ENCODE measurements around the gene AGR2.
"Not testable (repeated sequence)": the region's sequence is repeated elsewhere in the genome, so short reads cannot be mapped to it uniquely, and the experiment has no call there.

The AGR2 gene

DNA sequence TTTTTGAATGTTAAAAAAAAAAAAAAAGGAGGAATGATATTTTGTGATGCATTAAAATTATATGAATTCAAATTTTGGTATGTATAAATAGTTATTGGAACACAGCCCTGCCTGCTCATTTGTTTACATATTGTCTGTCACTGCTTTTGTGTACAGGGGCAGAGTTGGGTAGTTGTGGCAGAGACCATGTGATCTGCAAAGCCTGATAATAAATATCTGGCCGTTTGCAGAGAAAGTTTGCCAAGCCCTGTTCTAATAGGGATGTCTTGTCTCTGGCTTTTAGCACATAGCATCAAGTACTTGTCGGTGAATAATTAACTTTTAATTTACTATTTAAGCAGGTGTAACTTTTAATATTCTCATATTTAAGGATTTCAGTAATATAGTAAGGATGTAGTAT lies 31.5 kb downstream of the AGR2 start:
- no peak for DNase-seq

DNA sequence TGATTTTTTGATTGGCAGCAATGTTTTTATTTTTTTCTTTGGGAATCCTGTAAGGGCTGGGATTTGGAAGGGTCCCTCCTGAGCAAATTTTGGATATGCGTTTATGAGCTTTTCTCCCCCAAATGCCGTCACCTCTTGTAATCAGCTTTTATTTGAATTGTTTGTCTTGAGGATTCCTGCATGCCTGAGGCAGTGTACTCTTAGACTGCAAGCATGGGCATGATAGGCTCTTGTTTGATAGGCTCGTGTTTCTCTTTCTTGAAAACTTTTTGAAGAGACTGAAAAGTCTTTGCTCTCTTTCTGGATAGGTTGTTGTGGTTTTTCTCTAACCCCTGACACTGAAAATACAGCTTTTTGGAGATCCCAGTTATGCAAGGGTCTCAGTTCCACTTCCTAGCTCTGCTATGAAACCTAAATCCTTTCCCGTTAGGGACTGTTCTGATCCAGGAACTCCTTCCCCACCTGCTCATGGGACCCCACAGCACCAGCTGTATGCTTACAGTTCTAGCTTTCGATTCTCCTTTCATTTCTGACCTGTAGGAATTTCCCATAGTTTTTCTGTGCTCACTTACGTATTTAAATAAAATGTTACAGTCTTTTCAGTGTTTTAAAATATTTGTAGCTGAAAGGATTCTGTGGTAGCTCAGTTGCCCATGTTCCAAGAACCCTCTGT lies 34.0 kb downstream of the AGR2 start:
- DNase-seq = no peak

DNA sequence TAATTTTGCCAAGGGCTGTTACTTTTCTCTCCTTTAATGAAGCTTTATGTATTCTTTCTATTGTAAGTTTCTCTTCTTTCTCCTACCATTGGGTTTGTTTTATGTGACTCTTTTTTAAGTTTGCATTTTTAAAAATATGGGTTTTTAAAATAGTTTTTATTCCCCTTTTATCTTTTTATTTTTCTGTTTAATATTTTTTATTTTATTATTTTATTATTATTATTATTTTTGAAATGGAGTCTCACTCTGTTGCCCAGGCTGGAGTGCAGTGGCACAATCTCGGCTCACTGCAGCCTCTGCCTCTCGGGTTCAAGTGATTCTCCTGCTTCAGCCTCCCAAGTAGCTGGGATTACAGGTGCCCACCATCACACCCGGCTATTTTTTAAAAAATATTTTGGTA lies 34.8 kb downstream of the AGR2 start:
- not testable (repeated sequence) for DNase-seq

DNA sequence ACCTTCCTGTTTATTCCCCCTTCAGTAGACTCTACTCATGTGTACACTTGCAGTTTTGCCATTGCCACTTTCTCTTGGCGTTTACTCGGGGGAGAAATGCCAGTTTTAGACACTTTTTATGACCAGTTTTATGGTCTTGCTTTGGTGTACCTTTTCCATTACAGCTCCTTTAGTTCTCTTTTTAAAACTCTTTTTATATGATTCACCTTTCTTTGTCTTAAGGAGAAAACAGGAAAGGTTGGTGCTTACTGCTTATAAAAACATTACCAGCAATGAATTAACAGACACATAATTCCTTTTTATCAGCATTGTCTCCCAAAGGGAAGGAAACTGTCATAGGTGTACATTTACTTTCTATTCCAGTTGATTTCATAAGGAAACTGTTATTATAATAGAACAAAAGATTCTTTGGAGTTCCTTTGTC lies 39.4 kb downstream of the AGR2 start:
- no peak for DNase-seq

DNA sequence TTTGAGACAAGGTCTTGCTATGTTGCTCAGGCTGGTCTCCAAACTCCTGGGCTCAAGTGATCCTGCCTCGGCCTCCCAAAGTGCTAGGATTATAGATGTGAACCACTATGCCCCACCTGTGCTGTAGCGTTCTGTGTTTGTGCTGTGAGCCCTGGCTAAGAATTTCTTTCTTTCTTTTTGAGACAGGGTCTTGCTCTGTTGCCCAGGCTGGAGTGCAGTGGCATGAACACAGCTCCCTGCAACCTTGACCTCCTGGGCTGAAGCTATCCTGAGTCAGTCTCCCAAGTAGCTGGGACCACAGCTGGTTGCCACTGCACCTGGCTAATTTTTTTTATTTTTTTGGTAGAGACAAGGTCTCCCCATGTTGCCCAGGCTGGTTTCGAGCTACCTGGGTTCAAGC lies 39.9 kb downstream of the AGR2 start:
- no peak for DNase-seq

DNA sequence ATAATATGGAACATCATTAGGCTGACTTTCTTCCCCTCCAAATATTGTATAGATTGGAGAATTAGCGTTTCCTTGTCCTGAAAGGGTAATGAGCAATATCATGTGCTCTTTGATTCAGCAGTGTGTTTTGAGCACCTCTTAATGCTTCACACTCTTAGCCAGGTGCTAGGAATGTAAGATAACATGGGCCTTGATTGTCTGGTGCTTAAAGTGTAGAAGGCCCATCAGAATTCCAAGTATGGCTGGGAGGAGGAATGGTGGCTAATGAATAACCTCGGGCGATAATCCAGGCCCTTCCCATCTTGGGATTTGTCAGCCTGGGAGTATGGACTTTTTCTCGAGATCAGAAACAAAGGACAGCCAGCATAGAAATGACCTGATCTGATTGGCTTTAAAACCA lies 42.6 kb downstream of the AGR2 start:
- no peak for DNase-seq

DNA sequence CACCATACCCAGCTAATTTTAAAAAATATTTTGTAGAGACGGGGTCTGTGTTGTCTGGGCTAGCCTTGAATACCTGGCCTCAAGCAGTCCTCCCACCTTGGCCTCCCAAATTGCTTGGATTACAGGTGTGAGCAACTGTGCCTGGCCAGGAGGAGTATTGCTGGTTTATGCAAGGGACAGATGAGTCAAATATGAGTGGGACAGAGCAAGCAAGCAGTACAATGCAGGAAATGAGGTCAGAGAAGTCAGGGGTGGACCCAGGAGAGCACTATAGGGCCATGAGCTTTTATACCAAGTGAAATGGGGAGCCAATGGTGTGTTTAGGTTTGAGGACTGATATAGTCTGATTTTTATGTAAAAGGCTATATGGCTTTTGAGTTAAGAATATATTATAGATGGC lies 45.0 kb downstream of the AGR2 start:
- no peak for DNase-seq

DNA sequence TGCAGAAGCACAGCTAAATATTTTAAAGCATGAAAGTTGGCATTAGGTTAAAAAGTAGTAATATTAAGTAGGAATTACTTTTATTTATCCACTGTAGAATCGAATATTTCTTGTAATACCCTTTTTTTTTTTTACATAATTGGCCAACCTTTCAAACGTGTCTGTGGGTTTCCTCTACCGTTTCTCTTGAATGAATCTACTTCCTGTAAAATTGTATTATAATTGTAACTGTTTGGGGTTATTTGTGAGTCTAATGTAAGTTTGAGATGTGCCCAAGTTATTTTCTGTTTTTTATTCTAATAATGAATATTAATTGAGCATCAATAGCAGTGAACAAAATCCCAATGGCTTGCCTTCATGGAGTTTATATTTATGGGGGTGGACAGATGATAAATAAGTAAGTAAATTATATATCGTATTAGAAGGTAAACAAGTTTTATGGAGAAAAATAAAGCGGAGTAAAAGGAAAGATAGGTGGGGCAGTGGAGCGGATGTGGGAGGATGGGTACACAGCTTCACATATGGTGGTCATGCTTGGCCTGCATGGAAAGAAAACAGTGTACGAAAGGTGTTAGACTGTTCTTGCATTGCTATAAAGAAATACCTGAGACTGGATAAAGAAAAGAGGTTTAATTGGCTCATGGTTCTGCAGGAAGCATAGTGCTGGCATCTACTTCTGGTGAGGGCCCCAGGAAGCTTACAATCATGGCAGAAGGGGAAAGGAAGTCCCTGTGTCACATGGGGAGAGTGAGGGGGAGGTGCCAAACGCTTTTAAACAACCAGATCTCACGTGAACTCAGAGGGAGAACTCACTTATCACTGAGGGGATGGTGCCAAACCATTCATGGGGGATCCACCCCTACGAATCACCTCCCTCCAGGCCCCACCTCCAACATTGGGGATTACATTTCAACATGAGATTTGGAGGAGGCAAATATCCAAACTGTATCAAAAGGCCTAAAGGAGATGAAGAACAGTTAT lies 45.9 kb downstream of the AGR2 start:
- DNase-seq = no peak

DNA sequence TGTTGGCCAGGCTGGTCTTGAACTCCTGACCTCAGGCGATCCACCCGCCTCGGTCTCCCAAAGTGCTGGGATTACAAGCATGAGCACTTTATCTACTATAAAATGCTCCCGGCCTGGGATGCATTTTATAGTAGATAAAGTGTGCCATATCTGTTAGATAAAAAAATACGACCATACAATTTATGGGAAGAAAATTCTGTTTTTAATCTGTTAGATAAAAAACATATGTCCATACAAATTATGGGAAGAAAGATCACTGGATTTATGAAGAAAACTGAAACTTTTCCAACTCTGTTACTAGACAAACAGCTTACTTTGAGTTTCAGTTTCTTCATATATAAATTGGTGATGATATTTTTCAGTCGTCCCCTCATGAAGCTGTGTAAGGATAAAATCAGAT lies 46.8 kb downstream of the AGR2 start:
- no peak for DNase-seq

DNA sequence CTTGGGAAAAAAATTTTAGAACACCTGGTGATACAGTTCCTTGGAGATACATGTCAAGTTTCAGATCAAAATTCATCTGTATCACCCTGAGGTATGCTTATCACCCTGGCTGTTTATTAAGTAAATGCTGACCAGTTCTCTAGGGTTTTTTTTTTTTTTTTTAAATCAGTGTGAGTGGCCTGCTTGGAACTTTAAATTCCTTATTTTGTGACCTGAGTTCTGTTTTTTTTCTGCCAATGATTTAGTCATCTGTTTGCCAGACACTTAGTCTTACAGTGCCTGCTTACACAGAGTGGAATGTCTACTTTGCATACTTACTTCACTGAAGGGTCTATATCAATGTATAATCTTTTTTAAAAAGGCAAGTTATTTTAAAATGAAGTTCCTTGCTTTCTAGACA lies 49.4 kb downstream of the AGR2 start:
- DNase-seq = no peak

DNA sequence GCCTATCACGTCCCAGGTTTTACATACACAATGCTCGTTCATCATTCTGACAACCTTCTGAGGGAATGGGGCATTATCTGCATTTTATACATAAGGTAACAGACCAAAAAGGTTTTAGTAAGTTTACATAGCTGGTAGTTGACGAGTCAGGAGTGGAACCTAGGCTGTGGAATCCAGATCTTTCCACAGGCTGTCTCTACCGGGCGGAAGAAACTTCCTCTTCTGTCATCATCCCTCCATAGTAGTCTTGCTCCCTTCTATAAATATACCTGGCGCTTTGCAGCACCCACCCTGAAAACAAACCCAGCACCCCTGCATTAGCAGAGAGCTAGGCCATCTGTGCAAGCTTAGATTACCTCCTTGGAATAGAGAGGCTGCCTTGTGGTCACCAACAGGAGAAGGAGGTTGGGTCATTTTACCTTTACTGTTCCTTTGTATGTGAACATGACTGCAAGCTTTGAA lies 49.9 kb downstream of the AGR2 start:
- DNase-seq = no peak

DNA sequence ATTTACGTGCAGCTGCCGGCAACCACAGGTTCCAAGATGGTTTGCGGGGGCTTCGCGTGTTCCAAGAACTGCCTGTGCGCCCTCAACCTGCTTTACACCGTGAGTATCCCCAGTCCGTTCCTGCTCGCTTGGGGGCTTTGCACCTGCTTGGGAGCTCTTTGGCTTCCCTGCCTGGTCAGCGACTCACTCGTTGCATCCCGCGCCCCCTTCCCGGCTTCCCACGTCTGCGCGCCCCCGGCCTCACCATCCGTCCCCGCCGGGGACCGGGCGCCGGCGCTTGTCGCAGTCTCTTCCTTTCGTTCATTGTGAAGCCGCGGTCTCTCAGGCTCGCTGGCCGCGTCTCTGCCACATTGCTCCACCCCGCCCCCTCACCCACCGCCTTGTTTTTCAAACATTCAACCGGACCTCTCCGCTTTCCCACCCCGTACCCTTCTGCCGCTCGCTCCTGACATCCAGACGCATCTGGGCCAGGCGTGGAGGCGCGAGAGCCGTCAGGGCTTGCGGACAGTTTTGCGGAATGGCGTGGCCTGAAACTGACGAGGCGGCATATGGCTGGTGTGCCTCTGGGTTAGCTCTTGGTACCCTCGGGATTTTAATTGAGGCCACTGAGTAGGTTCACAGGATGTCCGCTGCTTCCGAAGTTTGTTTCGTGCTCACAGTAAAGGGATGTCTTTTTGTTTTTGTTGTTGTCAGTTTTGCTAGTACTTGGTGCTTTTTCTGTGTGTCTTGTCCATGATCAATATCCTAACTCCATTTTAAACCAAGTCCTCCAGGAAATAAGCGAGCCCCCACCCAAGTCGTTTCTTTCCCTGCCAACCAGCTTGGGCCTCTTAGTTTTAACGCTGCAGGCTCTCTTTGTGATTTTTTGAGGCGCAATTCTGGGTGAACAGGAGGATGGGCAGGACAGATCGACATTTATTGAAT lies 50.6 kb downstream of the AGR2 start:
- no peak for DNase-seq

DNA sequence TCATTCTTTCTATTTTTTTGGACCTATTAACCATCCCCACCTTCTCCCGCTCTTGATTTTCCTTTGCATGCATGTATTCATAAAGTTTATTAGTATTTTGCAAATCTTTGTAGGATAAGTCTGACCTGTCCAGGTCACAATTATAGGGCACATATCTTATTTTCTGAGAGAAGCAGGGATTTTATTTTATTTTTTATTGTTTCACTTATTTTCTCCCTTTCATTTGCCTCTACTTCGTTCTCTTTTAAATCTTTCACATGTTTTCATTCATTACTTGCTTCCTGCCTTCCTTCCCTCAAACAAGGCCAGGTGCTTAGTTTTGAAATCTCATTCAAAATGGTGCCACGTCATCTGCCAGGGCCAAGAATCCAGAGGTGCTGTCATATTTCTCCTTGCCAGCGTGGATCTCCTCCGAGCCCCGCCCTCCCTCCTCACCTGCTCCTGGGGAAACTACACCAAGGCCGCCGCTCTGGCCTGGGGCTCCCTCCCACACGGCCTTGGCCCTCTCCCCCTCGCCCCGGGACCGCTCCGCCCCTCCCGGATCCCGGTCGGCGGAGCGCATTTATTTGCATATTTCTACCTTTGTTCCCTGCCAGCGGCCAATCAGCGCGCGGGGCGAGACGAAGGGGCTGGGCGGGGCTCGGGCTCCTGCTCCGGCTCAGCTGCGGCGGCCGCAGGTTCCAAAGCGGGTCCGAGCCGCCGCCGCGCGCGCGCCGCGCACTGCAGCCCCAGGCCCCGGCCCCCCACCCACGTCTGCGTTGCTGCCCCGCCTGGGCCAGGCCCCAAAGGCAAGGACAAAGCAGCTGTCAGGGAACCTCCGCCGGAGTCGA lies 51.5 kb downstream of the AGR2 start, which contains the start of gene TSPAN13:
Gene TSPAN13, plus strand, starts transcription at position 654 of the 830 bp plus-strand sequence. CDS start 213 bp downstream, outside the sequence.
- DNase-seq = peak; percentile 39

DNA sequence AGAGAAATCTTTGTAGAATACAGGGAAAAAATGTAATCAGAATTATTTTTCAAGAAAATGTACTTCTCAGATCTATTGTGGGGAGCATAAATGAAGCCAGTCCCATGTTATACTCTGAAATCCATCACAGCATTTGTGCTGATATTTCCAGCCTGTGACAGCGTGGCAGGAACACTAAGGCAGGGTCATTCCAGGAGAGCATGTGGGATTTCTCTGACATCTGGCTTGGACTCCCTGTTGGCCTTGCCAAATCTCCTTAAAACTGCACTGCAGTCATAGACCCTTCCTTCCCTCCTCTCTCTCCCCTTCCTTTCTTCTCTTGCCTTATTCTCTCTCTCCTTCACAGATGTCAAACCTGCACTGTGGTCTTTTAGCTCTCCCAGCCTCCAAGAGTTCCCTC lies 57.7 kb downstream of the AGR2 start:
- DNase-seq = no peak

DNA sequence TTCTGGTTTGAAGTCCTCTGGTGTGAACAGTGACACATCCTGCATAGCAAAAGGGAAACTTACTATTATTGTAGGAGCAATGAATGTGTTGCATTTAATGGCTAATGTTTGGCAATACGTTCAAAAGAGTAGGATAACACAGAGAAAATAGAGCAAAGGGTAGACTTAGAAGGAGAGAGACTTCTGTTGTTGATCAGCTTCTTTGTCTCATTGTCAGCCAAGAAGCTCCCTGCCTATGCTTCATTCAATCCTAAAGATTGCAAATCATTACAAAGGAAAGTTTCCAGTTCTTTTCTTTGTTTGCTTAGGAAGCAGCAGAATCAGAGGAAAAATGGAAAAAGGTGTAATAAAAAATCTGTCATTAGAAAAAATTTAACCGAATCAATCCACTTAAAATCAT lies 59.2 kb downstream of the AGR2 start:
- DNase-seq = no peak

DNA sequence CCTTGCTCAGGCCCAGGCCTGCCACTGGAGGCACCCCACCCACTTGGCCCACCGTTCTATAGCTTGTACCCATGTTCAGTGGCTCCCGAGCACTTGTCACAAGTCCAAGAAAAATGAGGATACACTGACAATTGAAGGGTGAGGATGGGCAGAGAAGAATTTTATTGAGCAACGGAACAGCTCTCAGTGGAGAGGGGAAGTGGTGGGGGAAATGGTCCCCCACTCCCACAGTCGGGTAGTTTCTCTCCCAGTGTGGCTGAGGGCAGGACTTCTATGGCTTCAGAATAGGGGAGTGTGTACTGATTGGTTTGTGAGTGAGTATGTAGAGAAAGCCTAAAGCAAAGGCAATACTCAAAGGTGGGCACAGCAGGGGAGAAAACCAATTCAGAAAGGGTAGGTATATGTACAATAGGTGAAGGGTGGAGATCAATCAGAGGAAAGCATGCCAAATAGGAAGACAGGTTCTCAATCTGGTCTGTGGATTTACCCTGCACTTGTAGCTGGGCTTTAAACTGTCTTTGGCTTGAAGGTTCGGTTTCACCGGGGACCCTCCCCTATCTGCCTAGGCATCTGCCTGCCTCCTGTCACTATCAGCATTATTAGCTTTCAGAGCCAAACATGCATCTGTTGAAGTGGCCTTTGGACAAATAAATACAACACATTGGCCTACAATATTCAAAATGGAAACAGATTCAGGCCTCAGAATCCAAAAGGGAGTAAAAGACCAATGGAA lies 60.1 kb downstream of the AGR2 start:
- DNase-seq = no peak

DNA sequence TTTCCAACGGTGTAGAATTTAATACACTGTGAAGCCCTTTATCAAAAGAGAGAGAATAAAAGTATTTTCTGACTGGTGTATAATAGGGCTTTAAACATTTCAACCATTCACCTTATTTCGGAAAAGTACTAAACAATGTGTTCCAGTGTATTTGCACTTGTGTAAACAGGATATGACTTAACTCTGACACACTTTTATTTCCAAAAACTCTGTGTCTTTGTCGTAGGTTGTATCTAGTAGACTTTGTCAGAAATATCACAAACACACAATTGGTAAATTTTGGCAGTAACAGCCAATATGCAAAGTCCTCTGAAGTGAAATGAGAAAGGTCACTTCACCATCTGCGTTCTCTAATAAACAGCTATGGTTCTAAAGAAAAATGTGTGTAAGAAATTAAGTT lies 61.6 kb downstream of the AGR2 start:
- DNase-seq = peak; percentile 76

DNA sequence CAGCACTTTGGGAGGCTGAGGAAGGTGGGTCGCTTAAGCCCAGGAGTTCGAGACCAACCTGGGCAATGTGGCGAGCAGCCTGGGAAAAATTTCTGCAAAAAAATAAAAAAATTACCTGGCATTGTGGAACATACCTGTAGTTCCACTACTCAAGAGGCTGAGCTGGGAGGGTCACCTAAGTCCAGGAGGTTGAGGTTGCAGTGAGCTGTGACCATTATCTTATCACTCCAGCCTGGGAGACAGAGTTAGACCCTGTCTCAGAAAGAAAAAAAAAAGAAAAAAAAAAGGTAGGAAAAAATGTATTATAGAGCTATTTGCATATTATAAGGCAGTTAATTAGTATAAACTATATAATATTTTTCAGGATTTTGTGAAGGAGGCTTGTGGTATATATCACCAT lies 62.3 kb downstream of the AGR2 start:
- no peak for DNase-seq

Data from HCEC 1CT (cell line).